GM12878 (cell line): Measurements from ENCODE around the gene CELF3. TPM values are rescaled to one million over a fixed set of nuclear protein-coding genes. Genes with fewer than 3 reads are reported as not detected.

Source experiments
- ATAC-seq: fragments of 200-7000 bp; cut with Tn5 transposase; 3 replicates; pipeline ENCODE4 v1.9.1; 2020; ENCODE audit warnings: mild to moderate bottlenecking, moderate library complexity
- BruUV-seq: library from RNA; stranded (reverse); fragments of 400-500 nt; replicated peaks from 2 replicates; lab custom pipeline; 2021; lab: Mats Ljungman, UMichigan
- CTCF ChIA-PET: fragments of 300-600 bp; sonication (Branson Sonifier 250); formaldehyde crosslinking; extraction: SDS; loops from one replicate; lab custom pipeline; 2021; ENCODE audit warnings: inconsistent platforms; lab: Yijun Ruan, JAX
- POLR2A ChIA-PET: fragments of 350-600 bp; formaldehyde crosslinking; extraction: SDS; loops from one replicate; lab custom pipeline; 2021; ENCODE audit warnings: inconsistent platforms; lab: Charles Lee
- RAD21 ChIA-PET: fragments of 300-600 bp; sonication (Branson Sonifier 250); formaldehyde crosslinking; loops from one replicate; lab custom pipeline; 2023; ENCODE audit warnings: antibody characterized with exemption; ENCODE audit not compliant: unreplicated experiment; lab: Charles Lee
- SMC1A ChIA-PET: fragments of 300-600 bp; sonication (Branson Sonifier 250); formaldehyde crosslinking; loops from one replicate; lab custom pipeline; 2023; ENCODE audit not compliant: unreplicated experiment, uncharacterized antibody; lab: Charles Lee
- DNase-seq: peaks from one replicate; pipeline ENCODE4 v3.0.0-alpha.2; 2011; ENCODE audit warnings: low read depth, low spot score
- FAIRE-seq: peaks from 3 replicates; lab custom pipeline; 2011; peaks lifted over from hg19 to GRCh38; lab: Jason Lieb, UNC
- H2AFZ ChIP-seq: 2 replicates; pipeline ENCODE4 v1.6.0; 2011; ENCODE audit warnings: low read depth, low read length, control low read depth; ENCODE audit not compliant: control insufficient read depth
- H3K27ac ChIP-seq: 2 replicates; pipeline ENCODE4 v1.5.1; 2011; ENCODE audit warnings: control low read depth; ENCODE audit not compliant: control insufficient read depth, insufficient read depth
- H3K27me3 ChIP-seq, 2 experiments: replicated peaks in 1 of 2; 2 replicates each; pipeline versions ENCODE4 v1.6.0 to v1.6.1; 2011; ENCODE audit warnings: low read length in 1 of 2; ENCODE audit not compliant: control insufficient read depth in 2 of 2, insufficient read depth in 2 of 2
- H3K36me3 ChIP-seq, 2 experiments: 2 replicates each; pipeline ENCODE4 v1.5.1; 2011; ENCODE audit warnings: low read length in 1 of 2; ENCODE audit not compliant: control insufficient read depth in 2 of 2, insufficient read depth in 2 of 2
- H3K4me1 ChIP-seq: 2 replicates; pipeline ENCODE4 v1.6.1; 2011; ENCODE audit warnings: mild to moderate bottlenecking, low read length, moderate library complexity, mixed read lengths; ENCODE audit not compliant: control insufficient read depth, insufficient read depth
- H3K4me2 ChIP-seq: 2 replicates; pipeline ENCODE4 v1.6.0; 2011; ENCODE audit warnings: control low read depth; ENCODE audit not compliant: control insufficient read depth, insufficient read depth
- H3K4me3 ChIP-seq: fragments of 200-600 bp; sonication (generic); 2 replicates; pipeline ENCODE4 v1.5.1; 2016
- H3K79me2 ChIP-seq: 2 replicates; pipeline ENCODE4 v1.6.0; 2011; ENCODE audit warnings: low read length; ENCODE audit not compliant: control insufficient read depth, insufficient read depth
- H3K9ac ChIP-seq: 2 replicates; pipeline ENCODE4 v1.8.0; 2011; ENCODE audit warnings: low read length, control low read depth, mixed read lengths; ENCODE audit not compliant: control insufficient read depth, insufficient read depth
- H3K9me3 ChIP-seq: replicated peaks from 3 replicates; pipeline ENCODE4 v1.5.1; 2011; ENCODE audit warnings: mild to moderate bottlenecking, low read length; ENCODE audit not compliant: control insufficient read depth, insufficient read depth
- H4K20me1 ChIP-seq: 2 replicates; pipeline ENCODE4 v1.6.0; 2011; ENCODE audit not compliant: control insufficient read depth, insufficient read depth
- BMI1 ChIP-seq: fragments of 450-650 bp; IDR thresholded peaks from 2 replicates; pipeline ENCODE4 v1.6.1; 2016; ENCODE audit warnings: mild to moderate bottlenecking, moderate library complexity, borderline replicate concordance
- IRF4 ChIP-seq: IDR thresholded peaks from 2 replicates; pipeline ENCODE4 v1.6.1; 2011; ENCODE audit warnings: low read depth, low read length
- MXI1 ChIP-seq: fragments of 150-350 bp; IDR thresholded peaks from 2 replicates; pipeline ENCODE4 v1.6.1; 2011; ENCODE audit warnings: low read depth, mild to moderate bottlenecking, inconsistent platforms, low read length, improper control_type of control experiment
- NR2C2 ChIP-seq: IDR thresholded peaks from 2 replicates; pipeline ENCODE4 v1.6.1; 2011; ENCODE audit warnings: borderline replicate concordance, low read depth; ENCODE audit not compliant: control insufficient read depth, insufficient read length
- YY1 ChIP-seq: IDR thresholded peaks from 2 replicates; pipeline ENCODE4 v1.6.1; 2011; ENCODE audit warnings: low read depth, mild to moderate bottlenecking, low read length
- WGBS: methylation state at CpG from one replicate; pipeline ENCODE4 v1.1.6; 2016; ENCODE audit warnings: low lambda C conversion rate; ENCODE audit not compliant: insufficient replicate concordance, insufficient coverage; ENCODE audit errors: missing lambda C conversion rate; 5-methylcytosine and 5-hydroxymethylcytosine counted together
- in situ Hi-C: fragments of 300-500 bp; cut with MboI; formaldehyde crosslinking; loops from 9 replicates; pipeline ENCODE4 v1.14.3; 2018; ENCODE audit warnings: mixed read lengths
- intact Hi-C: fragments of 100-400 bp; cut with micrococcal nuclease; formaldehyde crosslinking; loops from one replicate; pipeline ENCODE4 v1.14.2; 2022; ENCODE audit not compliant: unreplicated experiment
- polyA plus RNA-seq, 11 experiments: library from polyadenylated mRNA; depleted of rRNA in 4 of 11; unstranded in 6 of 11; stranded (reverse) in 5 of 11; fragments of >200 nt; fragmentation: Nextera tagmentation in 4 of 11; fragmentation: Illumina TruSeq in 1 of 11; extraction: Ambion mirVana in 4 of 11; extraction: Trizol in 1 of 11; gene quantifications; 1 replicate in 1 of 11; 2 replicates in 10 of 11; pipeline versions ENCODE4 v1.2.1 to v1.2.3, GENCODE V29; 2011 to 2016; ENCODE audit warnings: inconsistent platforms in 2 of 11, missing spikeins in 2 of 11, low read depth in 1 of 11
- total RNA-seq, 4 experiments: library from RNA; depleted of rRNA in 3 of 4; stranded (reverse); fragments of >200 nt in 3 of 4; fragmentation: Illumina TruSeq in 1 of 4; extraction: Trizol in 1 of 4; gene quantifications; 2 replicates each; pipeline versions ENCODE4 v1.2.1 to v1.2.3, GENCODE V29; 2013 to 2021
- TF ChIP-seq, protein P1 (sequence below), 3 experiments: IDR thresholded peaks in 2 of 3; conservative IDR thresholded peaks in 1 of 3; 2 replicates each; pipeline ENCODE4 v1.5.1; 2011; ENCODE audit warnings: low read depth in 3 of 3, low read length in 3 of 3, mild to moderate bottlenecking in 3 of 3, control low read depth in 2 of 3, moderate library complexity in 2 of 3, inconsistent platforms in 1 of 3, mixed read lengths in 1 of 3; ENCODE audit not compliant: control insufficient read depth in 2 of 3, insufficient read depth in 1 of 3; ENCODE audit errors: extremely low read depth in 1 of 3

CELF3 gene
- total and polyA plus RNA-seq, 10 of the 15 experiments (the other 5 are each of a cell fraction or from before 2014, with no cell fraction given) = 0.09 TPM; not detected in 9

DNA sequence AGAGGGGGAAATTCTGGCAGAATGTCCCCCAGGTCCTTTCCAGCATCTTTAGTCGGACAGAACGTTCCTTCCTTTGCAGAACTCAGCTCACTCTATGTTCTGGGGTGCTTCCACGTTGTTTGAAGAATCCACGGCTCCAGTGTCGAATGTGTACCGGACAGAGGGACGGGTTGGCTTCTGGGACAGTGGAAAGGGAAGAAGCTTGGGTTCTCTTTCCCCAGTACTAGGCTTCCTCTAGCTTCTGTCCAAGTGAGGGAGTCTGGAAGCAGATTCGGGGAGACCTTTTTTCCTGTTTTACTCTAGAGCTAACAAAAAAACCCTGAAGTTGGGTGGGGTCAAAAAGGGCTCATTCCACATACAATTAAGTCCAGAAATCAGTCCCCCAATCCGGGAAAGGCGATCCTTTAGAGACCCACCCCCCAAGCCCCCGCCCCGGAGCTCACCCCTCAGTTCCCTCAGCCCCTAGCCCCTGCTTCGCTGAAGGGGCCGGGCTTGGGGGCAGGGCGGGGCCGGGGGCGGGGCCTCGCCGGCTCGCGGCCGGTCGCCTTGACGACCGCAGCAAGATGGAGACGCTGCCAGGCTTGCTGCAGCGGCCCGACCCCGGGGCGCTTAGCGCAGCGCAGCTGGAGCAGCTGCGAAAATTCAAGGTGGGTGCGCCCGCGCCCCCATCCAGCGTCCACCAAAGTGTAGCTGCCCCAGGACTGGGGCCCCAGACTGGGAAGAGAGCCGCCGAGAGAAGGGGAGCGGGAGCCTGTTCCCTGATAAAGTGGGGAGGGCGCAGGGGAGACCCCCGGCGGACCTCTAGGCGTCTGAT lies 4.6 kb upstream of the CELF3 start, which contains the start of gene RIIAD1:
RIIAD1 (plus strand) TSS at position 549 of the 814 bp plus-strand sequence; CDS start at position 564, 15 bp downstream.
- SMC1A ChIA-PET = interaction anchor here (0.6 to 1.5 kb wide), 5 partner anchors 11 to 160 kb away, joined by 3 to 8 read pairs (median 3); no protein-coding TSS in a partner anchor
- peak within 1 kb of the TSS; percentile 76 for H3K4me3 ChIP-seq
- no peak for FAIRE-seq
- H3K4me2 ChIP-seq = peak within 1 kb of the TSS; percentile 99
- intact Hi-C loops = loop anchor here (5.0 kb wide), 1 partner anchor 104 kb away; no protein-coding TSS in a partner anchor
- RAD21 ChIA-PET = interaction anchor here (0.6 to 1.3 kb wide), 7 partner anchors 11 to 453 kb away, joined by 3 to 4 read pairs (median 3); no protein-coding TSS in a partner anchor
- peak; percentile 92 for ATAC-seq
- 8% methylated on average over 22 of the region's 44 CpGs for WGBS
- CTCF ChIA-PET = interaction anchor here (0.6 to 1.9 kb wide), 5 partner anchors 14 to 1488 kb away, joined by 3 to 11 read pairs (median 3); no protein-coding TSS in a partner anchor
- TF ChIP-seq, protein P1, sequence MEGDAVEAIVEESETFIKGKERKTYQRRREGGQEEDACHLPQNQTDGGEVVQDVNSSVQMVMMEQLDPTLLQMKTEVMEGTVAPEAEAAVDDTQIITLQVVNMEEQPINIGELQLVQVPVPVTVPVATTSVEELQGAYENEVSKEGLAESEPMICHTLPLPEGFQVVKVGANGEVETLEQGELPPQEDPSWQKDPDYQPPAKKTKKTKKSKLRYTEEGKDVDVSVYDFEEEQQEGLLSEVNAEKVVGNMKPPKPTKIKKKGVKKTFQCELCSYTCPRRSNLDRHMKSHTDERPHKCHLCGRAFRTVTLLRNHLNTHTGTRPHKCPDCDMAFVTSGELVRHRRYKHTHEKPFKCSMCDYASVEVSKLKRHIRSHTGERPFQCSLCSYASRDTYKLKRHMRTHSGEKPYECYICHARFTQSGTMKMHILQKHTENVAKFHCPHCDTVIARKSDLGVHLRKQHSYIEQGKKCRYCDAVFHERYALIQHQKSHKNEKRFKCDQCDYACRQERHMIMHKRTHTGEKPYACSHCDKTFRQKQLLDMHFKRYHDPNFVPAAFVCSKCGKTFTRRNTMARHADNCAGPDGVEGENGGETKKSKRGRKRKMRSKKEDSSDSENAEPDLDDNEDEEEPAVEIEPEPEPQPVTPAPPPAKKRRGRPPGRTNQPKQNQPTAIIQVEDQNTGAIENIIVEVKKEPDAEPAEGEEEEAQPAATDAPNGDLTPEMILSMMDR (IDR thresholded peaks at IDR 0.05 in 2 of 3, conservative IDR thresholded peaks at IDR 0.05 in 1 of 3; ENCODE audit: control insufficient read depth in 2 of 3, extremely low read depth in 1 of 3, insufficient read depth in 1 of 3, low read depth in 3 of 3, low read length in 3 of 3) = no peak
- TF ChIP-seq IRF4 (no peak), MXI1 (peak; percentile 34; the same call in 1 of the 2 replicates), YY1 (peak; percentile 79), NR2C2 (no peak), BMI1 (peak; percentile 57; the same call in 1 of the 2 replicates)
- TF ChIP-seq, all 136 proteins: peak for 3
- Histone ChIP-seq H3K9me3 (no peaks in the 10 kb centered on the region), H3K79me2 (no peaks in the 10 kb centered on the region), H3K27me3 (peaks cover 3 to 6% of the 10 kb centered on the region in 2 experiments), H3K9ac (peak within 1 kb of the TSS; percentile 65), H4K20me1 (no peaks in the 10 kb centered on the region), H3K4me1 (peaks cover 16% of the 10 kb centered on the region), H3K27ac (peak within 1 kb of the TSS; percentile 68), H2AFZ (peak within 1 kb of the TSS; percentile 96), H3K36me3 (no peaks in the 10 kb centered on the region)
- POLR2A ChIA-PET = interaction anchor here (0.5 to 1.2 kb wide), 3 partner anchors 118 to 593 kb away, joined by 3 to 7 read pairs (median 4); no protein-coding TSS in a partner anchor
- no peak for DNase-seq
- no TSS peak for BruUV-seq
- in situ Hi-C loops = no loop called here
